DMS53 (cell line): Measurements from ENCODE around the gene MAN1C1.

ENCODE experiments used
- DNase-seq: peaks from one replicate; lab custom pipeline; 2025; lab: John Stamatoyannopoulos, UW

MAN1C1 gene

DNA sequence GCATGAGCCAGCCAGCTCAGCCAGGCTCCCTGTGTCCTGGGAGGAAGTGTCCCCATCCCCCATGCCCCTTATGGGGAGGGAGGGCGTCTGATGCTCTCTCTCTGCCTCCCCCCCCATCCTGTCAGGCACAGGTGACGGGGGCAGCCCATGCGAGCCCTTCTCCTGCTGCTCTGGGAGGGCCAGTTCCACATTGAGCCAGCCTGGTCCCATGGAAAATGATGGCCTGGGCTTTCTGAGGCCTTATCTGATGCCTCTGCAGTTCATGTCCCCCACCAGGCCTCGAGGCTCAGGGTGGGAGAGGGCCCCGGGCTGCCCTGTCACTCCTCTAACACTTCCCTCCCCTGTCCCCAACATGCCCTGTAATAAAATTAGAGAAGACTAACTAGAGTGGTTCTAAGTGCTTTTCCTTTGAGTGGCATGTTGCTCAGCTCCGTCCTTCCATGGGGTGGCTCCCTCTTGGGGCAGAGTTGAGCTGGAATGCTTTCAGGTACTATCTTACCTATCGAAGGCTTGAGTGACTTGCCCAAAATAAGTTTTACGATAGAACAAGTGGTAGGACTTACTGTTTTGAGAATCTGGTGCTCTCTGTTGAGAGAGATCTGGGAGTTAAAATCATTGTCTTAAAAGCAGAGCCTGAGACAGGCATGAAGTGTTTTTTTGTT is 201.4 kb downstream of the MAN1C1 start:
- DNase-seq, result peak; percentile 23

DNA sequence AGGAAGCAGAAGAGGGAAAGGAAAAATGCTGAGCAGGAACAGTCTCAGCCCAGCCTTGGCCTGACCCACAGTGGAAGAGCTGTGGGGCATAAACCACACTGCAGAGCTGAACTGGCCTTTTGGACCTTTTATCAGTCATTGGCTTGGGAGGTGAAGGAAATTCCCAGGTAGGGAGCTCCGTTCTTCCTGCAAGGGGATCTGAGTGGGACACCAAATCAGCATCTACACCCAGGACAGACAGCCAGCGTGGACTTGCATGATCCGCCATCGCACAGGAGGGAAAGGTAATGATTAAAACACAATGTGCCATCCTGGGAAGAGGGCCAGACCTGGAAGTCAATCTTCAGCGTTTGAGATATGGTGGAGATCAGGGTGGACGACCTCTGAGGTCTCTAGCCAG is 202.0 kb downstream of the MAN1C1 start:
- no peak for DNase-seq

DNA sequence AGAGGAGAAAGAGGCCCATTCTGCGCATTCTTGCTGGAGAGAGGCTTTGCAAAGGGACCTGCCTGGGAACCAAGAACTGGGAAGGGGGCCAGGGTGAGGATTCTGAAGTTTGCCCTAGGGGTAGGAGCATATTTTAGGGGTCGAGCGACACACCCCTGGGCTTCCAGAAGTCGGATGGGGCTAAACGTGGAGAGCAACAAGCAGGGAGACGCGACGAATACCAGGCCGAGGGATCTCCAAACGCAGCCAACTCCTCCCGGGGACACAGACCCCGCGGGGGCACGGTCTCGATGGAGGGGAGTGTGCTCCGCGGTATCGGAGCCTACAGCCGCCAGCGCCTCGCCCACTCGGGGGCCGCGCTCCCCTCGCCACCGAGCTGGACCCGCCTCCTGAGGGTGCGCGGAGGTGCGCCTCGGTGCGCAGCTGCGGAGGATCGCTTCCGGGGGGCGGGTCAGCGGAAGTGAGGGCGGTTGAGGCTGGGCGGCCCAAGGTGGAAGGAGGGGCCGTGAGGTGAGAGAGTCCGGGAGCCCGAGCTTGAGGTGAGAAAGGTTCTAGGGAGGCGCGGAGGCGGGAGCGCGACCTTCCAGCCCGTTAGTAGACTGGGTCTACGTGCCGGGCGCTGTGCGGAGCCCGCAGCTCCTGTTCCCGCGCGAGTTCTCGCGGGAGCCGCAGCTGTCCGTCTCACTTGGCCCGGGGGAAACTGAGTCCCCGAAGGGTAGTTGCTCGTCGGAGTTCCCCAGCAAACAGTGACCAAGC is 203.1 kb downstream of the MAN1C1 start, which contains the start of gene MTFR1L:
Gene MTFR1L (plus strand): TSS at position 464 of the 756 bp plus-strand sequence. CDS start 3,151 bp downstream, outside the sequence.
- DNase-seq, result peak; percentile 97

DNA sequence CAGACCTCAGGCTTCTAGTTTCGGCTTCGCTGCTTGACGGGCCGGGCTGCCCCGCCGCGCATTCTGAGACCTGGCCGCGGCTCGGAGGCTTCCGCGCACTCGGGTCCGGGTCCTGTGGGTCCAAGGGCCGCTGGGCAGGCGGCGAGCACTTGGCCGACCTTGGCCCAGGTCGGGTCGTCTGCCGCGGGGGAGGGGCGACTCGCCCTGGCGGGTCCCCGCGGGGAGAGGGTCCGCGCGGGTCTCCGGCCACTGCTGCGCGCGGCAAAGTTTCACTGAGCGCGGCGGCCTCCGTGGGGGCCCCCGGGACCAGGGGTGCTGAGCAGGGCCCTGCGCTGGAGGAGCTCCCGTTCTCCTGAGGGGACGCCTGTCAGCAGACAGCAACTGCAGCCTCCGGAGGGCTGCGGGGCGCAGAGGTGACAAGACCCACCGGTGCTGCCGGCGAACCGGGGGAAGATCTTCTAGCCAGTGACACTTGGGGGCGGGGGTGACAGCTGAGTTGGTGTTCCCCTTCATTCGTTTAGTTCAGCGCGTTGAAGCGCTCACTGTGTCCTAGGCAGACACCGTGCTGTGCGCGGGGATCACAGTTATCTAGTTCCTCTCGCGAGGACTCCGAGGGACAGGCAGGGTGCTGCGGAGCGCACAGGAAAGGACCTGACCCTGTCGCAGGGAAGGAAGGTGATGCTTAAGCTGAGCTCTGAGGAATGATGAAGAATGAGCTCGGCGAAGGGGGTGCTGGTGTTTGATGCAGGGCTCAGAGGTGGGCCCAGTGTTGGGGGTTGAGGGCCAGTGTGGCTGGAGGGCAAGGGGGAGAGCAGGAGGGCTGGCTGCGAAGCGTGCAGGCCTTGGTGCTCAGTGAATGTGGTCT is 203.9 kb downstream of the MAN1C1 start:
- DNase-seq, result peak; percentile 91

DNA sequence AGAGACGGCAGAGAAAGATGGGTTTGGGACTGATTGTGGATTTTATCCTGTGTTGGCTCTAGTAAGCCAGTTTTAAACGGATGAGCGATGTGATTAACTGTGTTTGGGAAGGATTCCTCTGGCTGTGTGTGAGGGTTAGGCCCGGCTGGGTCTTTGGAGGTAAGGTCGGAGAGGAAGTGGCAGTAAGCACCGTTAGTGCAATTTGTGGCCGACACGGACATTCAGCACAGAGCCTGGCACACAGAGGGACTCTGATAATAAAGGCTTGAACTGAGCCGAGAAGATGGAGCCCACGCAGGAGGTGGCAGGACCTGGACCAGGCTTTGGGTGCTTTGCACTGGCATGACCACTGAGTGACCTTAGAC is 204.5 kb downstream of the MAN1C1 start:
- DNase-seq, result peak; percentile 57

GRCh38 chr1:25821630-25822091 is 205.1 kb downstream of the MAN1C1 start:
- DNase-seq, result peak; percentile 37

DNA sequence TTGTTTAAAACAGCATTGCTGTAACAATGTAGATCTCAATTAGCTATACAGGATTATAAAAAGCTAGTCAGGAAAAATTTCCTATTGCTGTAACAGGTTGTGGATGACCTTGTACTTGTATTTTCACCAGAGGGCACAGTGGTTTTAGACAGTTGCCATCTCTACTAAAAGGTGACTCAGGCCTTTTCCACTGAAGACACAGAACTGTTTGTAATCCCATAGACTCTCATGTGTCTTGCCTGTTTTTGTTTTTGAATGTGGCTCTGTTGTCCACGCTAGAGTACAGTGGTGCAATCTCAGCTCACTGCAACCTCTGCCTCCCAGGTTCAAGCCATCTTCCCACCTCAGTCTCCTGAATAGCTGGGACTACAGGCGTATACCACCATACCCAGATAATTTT is 209.0 kb downstream of the MAN1C1 start:
- DNase-seq, result no peak

- no peak for DNase-seq
These were observed 210.0 kb downstream of the MAN1C1 start for GRCh38 chr1:25826571-25826970.

DNA sequence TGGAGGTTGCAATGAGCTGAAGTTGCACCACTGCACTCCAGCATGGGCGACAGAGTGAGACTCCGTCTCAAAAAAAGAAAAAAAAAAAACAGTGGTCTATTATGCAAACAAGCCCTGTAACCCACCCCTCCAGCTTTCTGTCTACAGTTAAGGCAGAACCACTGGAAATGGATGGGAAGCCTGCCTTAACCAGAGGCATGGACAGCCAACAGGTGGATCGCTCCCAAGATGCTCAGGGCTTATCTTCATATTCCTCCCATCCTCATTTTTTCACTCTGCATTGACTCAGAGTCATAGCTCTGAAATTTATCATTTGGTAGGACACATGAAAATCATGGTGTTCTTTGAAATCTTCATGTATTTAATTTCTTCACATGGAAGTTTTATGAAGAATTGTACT is 211.9 kb downstream of the MAN1C1 start:
- DNase-seq, result no peak

- DNase-seq, result no peak
These were observed 212.5 kb downstream of the MAN1C1 start for GRCh38 chr1:25829046-25829445.

- no peak for DNase-seq
These were observed 215.1 kb downstream of the MAN1C1 start for GRCh38 chr1:25831569-25832196.

- no peak for DNase-seq
These were observed 215.9 kb downstream of the MAN1C1 start for GRCh38 chr1:25832336-25833037.

- DNase-seq, result no peak
These were observed 216.6 kb downstream of the MAN1C1 start for GRCh38 chr1:25833158-25833557.
